ENCODE results near the gene PLEKHA4. TPM values are rescaled to one million over a fixed set of nuclear protein-coding genes. Genes with fewer than 3 reads are reported as not detected.
A peak's percentile ranks its signal among the peaks of the same experiment; 100 is the strongest.

Gene PLEKHA4
- total RNA-seq, 6 experiments from 2014 or later, result 5.7 to 25.6 (median 12.0) TPM

DNA sequence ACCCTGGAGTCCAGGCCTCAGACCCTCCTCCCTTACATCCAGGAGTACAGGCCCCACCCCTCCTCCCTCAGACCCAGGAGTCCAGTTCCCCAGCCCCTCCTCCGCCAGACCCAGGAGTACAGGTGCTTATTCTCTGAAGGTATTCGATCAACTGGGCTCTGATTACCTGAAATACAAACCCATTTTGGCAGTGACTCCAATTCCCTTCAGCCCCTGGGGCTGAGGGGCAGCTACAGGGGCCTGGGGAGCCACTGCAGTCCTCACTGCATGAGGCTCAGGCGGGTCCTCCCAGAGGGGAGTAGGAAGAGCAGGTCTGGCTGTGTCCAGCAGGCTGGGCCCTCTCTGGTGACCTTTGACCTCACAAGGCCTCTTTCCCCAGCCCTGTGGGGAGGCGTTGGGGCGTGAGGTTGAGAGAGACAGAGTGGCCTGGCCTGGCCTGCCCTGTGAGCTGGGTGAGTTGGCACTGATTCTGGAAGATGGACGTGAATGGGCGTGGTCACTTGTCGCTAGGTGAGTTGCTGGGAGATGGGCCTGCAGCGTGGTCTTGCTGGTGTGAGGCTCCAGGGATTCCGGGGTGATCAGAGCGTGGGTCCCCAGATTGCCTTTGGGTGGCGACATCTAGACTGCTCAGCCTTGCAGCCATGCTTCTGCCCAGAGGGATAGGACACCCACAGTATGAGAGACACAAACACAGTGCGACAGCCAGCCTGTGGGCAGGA is 60.7 kb downstream of the PLEKHA4 start:
- intact Hi-C loops (cut with DNase I), result no loop called here
- H3K4me1 ChIP-seq, result peaks cover 0 to 30% (median 3%) of the 10 kb centered on the region in 4 donors
- H3K4me3 ChIP-seq, result peak overlapping the region; percentile 37 to 76 (median 67)
- no peaks in the 10 kb centered on the region for H3K36me3 ChIP-seq
- peak; percentile 75 to 90 (median 90) for DNase-seq
- TF ChIP-seq POLR2A (IDR thresholded peaks at IDR 0.05), result no peak
- TF ChIP-seq, protein P1, sequence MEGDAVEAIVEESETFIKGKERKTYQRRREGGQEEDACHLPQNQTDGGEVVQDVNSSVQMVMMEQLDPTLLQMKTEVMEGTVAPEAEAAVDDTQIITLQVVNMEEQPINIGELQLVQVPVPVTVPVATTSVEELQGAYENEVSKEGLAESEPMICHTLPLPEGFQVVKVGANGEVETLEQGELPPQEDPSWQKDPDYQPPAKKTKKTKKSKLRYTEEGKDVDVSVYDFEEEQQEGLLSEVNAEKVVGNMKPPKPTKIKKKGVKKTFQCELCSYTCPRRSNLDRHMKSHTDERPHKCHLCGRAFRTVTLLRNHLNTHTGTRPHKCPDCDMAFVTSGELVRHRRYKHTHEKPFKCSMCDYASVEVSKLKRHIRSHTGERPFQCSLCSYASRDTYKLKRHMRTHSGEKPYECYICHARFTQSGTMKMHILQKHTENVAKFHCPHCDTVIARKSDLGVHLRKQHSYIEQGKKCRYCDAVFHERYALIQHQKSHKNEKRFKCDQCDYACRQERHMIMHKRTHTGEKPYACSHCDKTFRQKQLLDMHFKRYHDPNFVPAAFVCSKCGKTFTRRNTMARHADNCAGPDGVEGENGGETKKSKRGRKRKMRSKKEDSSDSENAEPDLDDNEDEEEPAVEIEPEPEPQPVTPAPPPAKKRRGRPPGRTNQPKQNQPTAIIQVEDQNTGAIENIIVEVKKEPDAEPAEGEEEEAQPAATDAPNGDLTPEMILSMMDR (IDR thresholded peaks at IDR 0.05), result no peak
- H3K9me3 ChIP-seq, result no peaks in the 10 kb centered on the region
- 36% methylated on average over 7 of the region's 13 CpGs for WGBS (ENCODE audit: insufficient coverage, low coverage, low lambda C conversion rate, missing lambda C conversion rate)
- no peaks in the 10 kb centered on the region for H3K27me3 ChIP-seq
- peak overlapping the region; percentile 81 to 97 (median 95) for H3K27ac ChIP-seq
- ATAC-seq, result peak; percentile 46 to 55 (median 52)

DNA sequence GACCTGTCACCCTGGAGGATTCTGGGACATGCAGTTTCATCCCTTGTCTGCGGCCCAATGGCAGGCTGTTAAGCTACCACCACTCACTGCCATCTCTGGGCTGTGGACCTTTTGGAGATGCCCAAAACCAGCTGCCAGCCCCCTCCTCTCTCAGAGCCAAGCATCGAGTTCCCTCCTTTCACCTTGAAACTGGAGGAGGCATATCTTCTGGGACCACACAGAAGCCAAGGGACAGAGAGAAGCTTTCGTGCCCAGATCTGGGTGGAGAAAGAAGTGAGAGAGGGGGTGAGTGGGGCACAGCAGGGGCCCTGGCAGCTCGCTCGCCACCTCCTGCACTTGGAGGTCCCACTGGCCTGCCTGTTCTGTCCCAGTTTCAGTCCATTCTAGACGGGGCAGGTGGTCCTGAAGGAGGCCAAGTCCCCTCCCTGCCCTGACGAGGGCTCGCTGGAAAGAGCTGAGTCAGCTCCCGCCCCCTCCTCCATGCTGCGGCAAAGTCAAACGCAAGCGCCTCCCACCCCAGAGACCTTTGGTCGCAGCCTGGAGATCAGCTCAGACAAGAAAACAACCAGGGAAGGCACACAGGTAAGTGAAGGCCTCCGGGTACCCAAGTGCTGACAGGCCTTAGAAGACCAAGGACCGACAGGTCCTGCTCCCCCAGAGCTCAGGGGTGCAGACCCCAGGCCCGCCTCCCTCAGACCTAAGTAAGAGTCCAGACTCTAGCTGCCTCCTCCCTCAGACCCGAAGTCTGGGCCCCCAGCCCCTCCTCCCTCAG is 61.4 kb downstream of the PLEKHA4 start:
- DNase-seq, result peak; percentile 80 to 92 (median 89)
- 18% methylated on average over 2 of the region's 17 CpGs for WGBS (ENCODE audit: insufficient coverage, low coverage, low lambda C conversion rate, missing lambda C conversion rate)
- Histone ChIP-seq H3K27ac (peak overlapping the region; percentile 81 to 97 (median 95)), H3K36me3 (no peaks in the 10 kb centered on the region), H3K4me1 (peaks cover 0 to 26% (median 3%) of the 10 kb centered on the region in 4 donors), H3K9me3 (no peaks in the 10 kb centered on the region), H3K4me3 (peak overlapping the region; percentile 37 to 76 (median 67)), H3K27me3 (no peaks in the 10 kb centered on the region)
- peak; percentile 83 for TF ChIP-seq POLR2A (IDR thresholded peaks at IDR 0.05)
- TF ChIP-seq, protein P1 (IDR thresholded peaks at IDR 0.05), result no peak
- peak; percentile 63 to 80 (median 68) for ATAC-seq
- intact Hi-C loops (cut with DNase I), result no loop called here

DNA sequence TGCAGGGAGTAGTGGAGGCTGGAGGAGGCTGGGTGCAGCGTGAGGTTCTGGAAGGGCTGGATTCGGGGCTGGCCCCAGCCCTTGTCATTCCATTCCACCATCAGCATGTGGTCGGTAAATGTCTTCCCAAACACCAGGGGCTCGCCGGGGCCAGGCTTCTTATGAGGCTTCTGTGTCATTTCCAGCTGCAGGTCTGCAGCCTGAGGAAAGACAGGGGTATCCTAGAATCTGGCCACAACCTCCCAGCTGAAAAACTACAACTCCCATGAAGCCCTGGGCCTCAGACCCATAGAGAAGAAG is 61.9 kb downstream of the PLEKHA4 start:
- Histone ChIP-seq H3K9me3 (no peaks in the 10 kb centered on the region), H3K36me3 (no peaks in the 10 kb centered on the region), H3K4me1 (peaks cover 0 to 23% (median 3%) of the 10 kb centered on the region in 4 donors), H3K27me3 (no peaks in the 10 kb centered on the region), H3K4me3 (peak overlapping the region; percentile 37 to 76 (median 67)), H3K27ac (peak overlapping the region in 2 of 3 donors; percentile 13 to 95)
- ATAC-seq, result no peak
- TF ChIP-seq POLR2A (IDR thresholded peaks at IDR 0.05), result no peak
- no peak for DNase-seq
- no CpG with 5 or more reads among the region's 5 CpGs for WGBS (ENCODE audit: insufficient coverage, low coverage, low lambda C conversion rate, missing lambda C conversion rate)
- intact Hi-C loops (cut with DNase I), result no loop called here

DNA sequence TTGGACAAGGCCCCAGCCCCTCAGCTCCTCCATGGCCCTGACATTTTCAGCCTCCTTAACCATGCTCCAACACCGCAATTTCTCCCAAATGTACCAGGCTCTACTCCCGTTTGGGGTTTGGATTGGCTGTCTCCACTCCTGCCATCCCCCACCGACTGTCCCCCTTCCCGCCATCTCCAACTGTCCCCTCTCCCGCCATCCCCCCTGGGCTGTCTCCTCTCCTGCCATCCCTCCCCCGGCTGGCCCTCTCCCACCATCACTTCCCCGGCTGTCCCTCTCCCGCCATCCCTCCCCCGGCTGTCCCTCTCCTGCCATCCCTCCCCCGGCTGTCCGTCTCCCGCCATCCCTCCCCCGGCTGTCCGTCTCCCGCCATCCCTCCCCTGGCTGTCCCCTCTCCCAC is 63.0 kb downstream of the PLEKHA4 start:
- Histone ChIP-seq H3K27ac (no peak overlapping the region), H3K27me3 (no peaks in the 10 kb centered on the region), H3K36me3 (no peaks in the 10 kb centered on the region), H3K4me3 (no peak overlapping the region), H3K4me1 (peaks cover 0 to 21% (median 2%) of the 10 kb centered on the region in 4 donors), H3K9me3 (no peaks in the 10 kb centered on the region)
- 81% methylated on average over 14 of the region's 15 CpGs for WGBS (ENCODE audit: insufficient coverage, low coverage, low lambda C conversion rate, missing lambda C conversion rate)
- intact Hi-C loops (cut with DNase I), result no loop called here
- TF ChIP-seq, protein P1 (IDR thresholded peaks at IDR 0.05), result no peak
- no peak for TF ChIP-seq POLR2A (IDR thresholded peaks at IDR 0.05)
- DNase-seq, result no peak
- ATAC-seq, result no peak

DNA sequence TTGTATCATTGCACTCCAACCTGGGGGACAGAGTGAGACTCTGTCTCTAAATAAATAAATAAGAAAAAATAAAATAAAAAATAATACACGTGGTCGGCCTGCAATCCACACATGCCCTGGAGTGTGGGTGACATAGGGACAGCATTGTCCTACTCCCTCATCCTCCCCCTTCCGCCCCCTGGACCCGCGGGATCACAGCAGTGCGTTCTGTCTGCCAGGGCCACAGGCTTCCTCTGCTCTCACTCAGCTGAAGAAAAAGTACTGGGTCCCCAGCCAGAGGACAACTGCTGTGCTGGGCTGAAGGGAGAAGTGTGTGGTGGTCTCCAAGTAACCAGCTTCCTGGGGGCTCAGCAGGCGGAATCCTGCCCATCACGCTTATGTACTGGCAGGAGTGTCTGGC is 63.9 kb downstream of the PLEKHA4 start:
- Histone ChIP-seq H3K36me3 (peaks cover 0 to 2% (median 0%) of the 10 kb centered on the region in 4 donors), H3K9me3 (no peaks in the 10 kb centered on the region), H3K4me3 (no peak overlapping the region), H3K27me3 (no peaks in the 10 kb centered on the region), H3K27ac (no peak overlapping the region), H3K4me1 (peaks cover 0 to 15% (median 0%) of the 10 kb centered on the region in 4 donors)
- no peak for DNase-seq
- intact Hi-C loops (cut with DNase I), result no loop called here
- ATAC-seq, result no peak
- no peak for TF ChIP-seq POLR2A (IDR thresholded peaks at IDR 0.05)
- TF ChIP-seq, protein P1 (IDR thresholded peaks at IDR 0.05), result no peak
- 82% methylated on average over 7 of the region's 8 CpGs for whole genome bisulfite sequencing (ENCODE audit: insufficient coverage, low coverage, low lambda C conversion rate, missing lambda C conversion rate)
